H1 (cell line): ENCODE results near the gene NSUN2. TPM values are rescaled to one million over a fixed set of nuclear protein-coding genes. Genes with fewer than 3 reads are reported as not detected.

Source experiments
- CTCF ChIA-PET: fragments of 300-600 bp; sonication (Branson Sonifier 250); formaldehyde crosslinking; loops from one replicate; lab custom pipeline; 2021; ENCODE audit not compliant: partially characterized antibody; lab: Charles Lee
- POLR2A ChIA-PET: fragments of 300-600 bp; sonication (Branson Sonifier 250); formaldehyde crosslinking; loops from one replicate; lab custom pipeline; 2021; ENCODE audit warnings: inconsistent platforms; ENCODE audit not compliant: partially characterized antibody; lab: Charles Lee
- DNase-seq, 2 experiments: peaks; one replicate each; pipeline versions ENCODE4 v3.0.0 to v3.0.0-alpha.2; 2010 to 2022; ENCODE audit warnings: low spot score in 2 of 2, low read depth in 1 of 2, mixed read lengths in 1 of 2
- FAIRE-seq: peaks from 2 replicates; lab custom pipeline; 2011; peaks lifted over from hg19 to GRCh38; lab: Jason Lieb, UNC
- H2AFZ ChIP-seq: 2 replicates; pipeline ENCODE4 v1.8.1; 2012; ENCODE audit warnings: low read length, inconsistent platforms
- H2AK5ac ChIP-seq: 2 replicates; pipeline ENCODE4 v1.6.1; 2013; ENCODE audit warnings: low read depth, low read length
- H2BK120ac ChIP-seq: replicated peaks from 2 replicates; pipeline ENCODE3; 2013; ENCODE audit warnings: low read depth, low read length, inconsistent platforms
- H2BK12ac ChIP-seq: 2 replicates; pipeline ENCODE4 v1.6.1; 2013; ENCODE audit warnings: low read depth, low read length
- H2BK15ac ChIP-seq: 2 replicates; pipeline ENCODE4 v1.6.1; 2013; ENCODE audit warnings: low read length
- H2BK20ac ChIP-seq: 2 replicates; pipeline ENCODE4 v1.6.1; 2013; ENCODE audit warnings: low read length
- H2BK5ac ChIP-seq: 2 replicates; pipeline ENCODE4 v1.6.1; 2013; ENCODE audit warnings: low read depth, low read length
- H3K14ac ChIP-seq: 2 replicates; pipeline ENCODE4 v1.6.1; 2013; ENCODE audit warnings: inconsistent platforms; ENCODE audit not compliant: insufficient read length
- H3K18ac ChIP-seq: 2 replicates; pipeline ENCODE4 v1.6.1; 2013; ENCODE audit warnings: low read length; ENCODE audit errors: extremely low read depth
- H3K23ac ChIP-seq: 2 replicates; pipeline ENCODE4 v1.6.1; 2013; ENCODE audit warnings: inconsistent platforms; ENCODE audit not compliant: insufficient read length
- H3K23me2 ChIP-seq: 2 replicates; pipeline ENCODE4 v1.6.1; 2013; ENCODE audit warnings: low read depth, low read length
- H3K27ac ChIP-seq: 2 replicates; pipeline ENCODE4 v1.6.1; 2011; ENCODE audit warnings: low read depth, low read length, inconsistent platforms
- H3K27me3 ChIP-seq, 4 experiments: replicated peaks in 1 of 4; 1 replicate in 1 of 4; 2 replicates in 3 of 4; pipeline versions ENCODE4 v1.6.1 to v1.8.1; 2011 to 2013; ENCODE audit warnings: low read length in 3 of 4, mild to moderate bottlenecking in 3 of 4, inconsistent platforms in 2 of 4, mixed read lengths in 2 of 4, moderate library complexity in 1 of 4; ENCODE audit not compliant: control insufficient read depth in 3 of 4, insufficient read depth in 3 of 4; ENCODE audit errors: extremely low read depth in 1 of 4
- H3K36me3 ChIP-seq, 4 experiments: 2 replicates each; pipeline versions ENCODE4 v1.6.1 to v1.8.1; 2011 to 2013; ENCODE audit warnings: mild to moderate bottlenecking in 4 of 4, low read length in 3 of 4, moderate library complexity in 2 of 4, control low read depth in 1 of 4, inconsistent platforms in 1 of 4; ENCODE audit not compliant: insufficient read depth in 4 of 4, control insufficient read depth in 2 of 4
- H3K4ac ChIP-seq: replicated peaks from 2 replicates; pipeline ENCODE3; 2013; ENCODE audit warnings: low read length, low read depth, mixed read lengths, inconsistent platforms; ENCODE audit not compliant: insufficient read length
- H3K4me1 ChIP-seq, 4 experiments: replicated peaks in 1 of 4; 1 replicate in 1 of 4; 2 replicates in 3 of 4; pipeline versions ENCODE4 v1.6.1 to v1.8.1; 2011 to 2013; ENCODE audit warnings: low read length in 3 of 4, inconsistent platforms in 2 of 4, mixed read lengths in 1 of 4; ENCODE audit not compliant: insufficient read depth in 4 of 4, control insufficient read depth in 3 of 4
- H3K4me2 ChIP-seq, 2 experiments: 2 replicates each; pipeline versions ENCODE4 v1.6.1 to v1.8.1; 2011 to 2013; ENCODE audit warnings: low read depth in 2 of 2, low read length in 2 of 2, control low read depth in 1 of 2, inconsistent platforms in 1 of 2, mild to moderate bottlenecking in 1 of 2; ENCODE audit not compliant: insufficient read depth in 1 of 2
- H3K4me3 ChIP-seq, 4 experiments: fragments of 200-600, 300-600 bp in 1 of 4; sonication (generic), shearing (Covaris generic), sonication (Bioruptor Twin) in 1 of 4; 2 replicates each; pipeline versions ENCODE4 v1.5.1 to v1.8.1; 2011 to 2016; ENCODE audit warnings: low read length in 4 of 4, low read depth in 3 of 4, control low read depth in 2 of 4, inconsistent platforms in 2 of 4, mild to moderate bottlenecking in 2 of 4, mixed read lengths in 1 of 4, moderate library complexity in 1 of 4; ENCODE audit not compliant: insufficient read depth in 2 of 4; ENCODE audit errors: extremely low read depth in 1 of 4
- H3K56ac ChIP-seq: replicated peaks from 2 replicates; pipeline ENCODE3; 2013; ENCODE audit warnings: low read depth, mild to moderate bottlenecking, mixed read lengths, low read length, inconsistent platforms; ENCODE audit not compliant: insufficient read length
- H3K79me1 ChIP-seq: 2 replicates; pipeline ENCODE4 v1.6.1; 2013; ENCODE audit warnings: low read depth, low read length, control low read depth
- H3K79me2 ChIP-seq, 2 experiments: 2 replicates each; pipeline versions ENCODE4 v1.6.1 to v1.8.1; 2012 to 2013; ENCODE audit warnings: low read length in 2 of 2, mild to moderate bottlenecking in 2 of 2, inconsistent platforms in 1 of 2; ENCODE audit not compliant: insufficient read depth in 2 of 2, control insufficient read depth in 1 of 2
- H3K9ac ChIP-seq, 4 experiments: replicated peaks in 1 of 4; 1 replicate in 1 of 4; 2 replicates in 3 of 4; pipeline versions ENCODE4 v1.6.1 to v1.8.1; 2011 to 2013; ENCODE audit warnings: low read depth in 3 of 4, low read length in 3 of 4, control low read depth in 2 of 4, mild to moderate bottlenecking in 2 of 4, moderate library complexity in 2 of 4, inconsistent platforms in 1 of 4; ENCODE audit errors: extremely low read depth in 1 of 4
- H3K9me3 ChIP-seq, 2 experiments: 2 replicates each; pipeline versions ENCODE4 v1.6.1 to v1.8.1; 2012 to 2013; ENCODE audit warnings: mild to moderate bottlenecking in 2 of 2, moderate library complexity in 2 of 2, control low read depth in 1 of 2, inconsistent platforms in 1 of 2, low read depth in 1 of 2, low read length in 1 of 2, mixed read lengths in 1 of 2; ENCODE audit not compliant: insufficient read depth in 2 of 2
- H4K20me1 ChIP-seq, 2 experiments: replicated peaks in 1 of 2; 2 replicates each; pipeline versions ENCODE3 to v1.8.1; 2011 to 2013; ENCODE audit warnings: inconsistent platforms in 2 of 2, low read length in 2 of 2, mild to moderate bottlenecking in 1 of 2; ENCODE audit not compliant: insufficient read depth in 2 of 2, control insufficient read depth in 1 of 2
- H4K5ac ChIP-seq: 2 replicates; pipeline ENCODE4 v1.6.1; 2013; ENCODE audit warnings: low read length, low read depth, mixed read lengths, inconsistent platforms; ENCODE audit not compliant: insufficient read length
- H4K8ac ChIP-seq: 2 replicates; pipeline ENCODE4 v1.8.0; 2013; ENCODE audit warnings: mild to moderate bottlenecking, moderate library complexity, low read length, inconsistent platforms; ENCODE audit not compliant: insufficient read depth; ENCODE audit errors: extremely low read depth
- H4K91ac ChIP-seq: replicated peaks from 2 replicates; pipeline ENCODE3; 2013; ENCODE audit warnings: low read length, mixed read lengths, inconsistent platforms; ENCODE audit not compliant: insufficient read length
- CREB1 ChIP-seq: IDR thresholded peaks from 2 replicates; pipeline ENCODE4 v1.6.1; 2012; ENCODE audit warnings: inconsistent platforms
- CTBP2 ChIP-seq: IDR thresholded peaks from 2 replicates; pipeline ENCODE4 v1.7.0; 2011; ENCODE audit warnings: borderline replicate concordance, mild to moderate bottlenecking, moderate library complexity, mixed read lengths, low read length; ENCODE audit not compliant: insufficient read depth, insufficient read length
- EZH2 ChIP-seq: fragments of 200-600 bp; sonication (generic); IDR thresholded peaks from 2 replicates; pipeline ENCODE4 v1.7.1; 2012; ENCODE audit warnings: low read depth, mild to moderate bottlenecking, moderate library complexity, low read length, inconsistent platforms; ENCODE audit not compliant: severe bottlenecking
- FOSL1 ChIP-seq: IDR thresholded peaks from 2 replicates; pipeline ENCODE4 v1.6.1; 2011; ENCODE audit warnings: mild to moderate bottlenecking, low read depth, low read length, moderate library complexity; ENCODE audit not compliant: insufficient read depth
- HDAC2 ChIP-seq, 2 experiments: fragments of 300-600 bp in 1 of 2; sonication (generic) in 1 of 2; IDR thresholded peaks; 2 replicates each; pipeline ENCODE4 v1.6.1; 2011 to 2012; ENCODE audit warnings: low read depth in 2 of 2, low read length in 2 of 2, mild to moderate bottlenecking in 2 of 2, moderate library complexity in 2 of 2, borderline replicate concordance in 1 of 2, inconsistent platforms in 1 of 2
- KDM4A ChIP-seq: IDR thresholded peaks from one replicate; pipeline ENCODE4 v1.7.1; 2012; ENCODE audit warnings: low read depth, mild to moderate bottlenecking, moderate library complexity, low read length, inconsistent platforms; ENCODE audit not compliant: severe bottlenecking
- KDM5A ChIP-seq: fragments of 200-600 bp; IDR thresholded peaks from 2 replicates; pipeline ENCODE4 v1.7.1; 2012; ENCODE audit warnings: mild to moderate bottlenecking, low read length, inconsistent platforms, mixed read lengths
- NANOG ChIP-seq: IDR thresholded peaks from 2 replicates; pipeline ENCODE4 v1.6.1; 2011; ENCODE audit warnings: low read length, low read depth, mild to moderate bottlenecking, inconsistent platforms; ENCODE audit not compliant: insufficient read depth, poor library complexity, severe bottlenecking
- NRF1 ChIP-seq: IDR thresholded peaks from 2 replicates; pipeline ENCODE4 v1.6.1; 2011; ENCODE audit warnings: mild to moderate bottlenecking, low read depth, low read length, improper control_type of control experiment
- POLR2A ChIP-seq, 2 experiments: IDR thresholded peaks; 1 replicate in 1 of 2; 2 replicates in 1 of 2; pipeline ENCODE4 v1.6.1; 2011; ENCODE audit warnings: low read depth in 2 of 2, low read length in 2 of 2, mild to moderate bottlenecking in 2 of 2; ENCODE audit errors: control extremely low read depth in 1 of 2
- SIN3A ChIP-seq, 2 experiments: IDR thresholded peaks in 1 of 2; conservative IDR thresholded peaks in 1 of 2; 2 replicates each; pipeline ENCODE4 v1.6.1; 2011 to 2012; ENCODE audit warnings: low read length in 2 of 2, improper control_type of control experiment in 1 of 2, low read depth in 1 of 2, mild to moderate bottlenecking in 1 of 2
- SP1 ChIP-seq: IDR thresholded peaks from 2 replicates; pipeline ENCODE4 v1.6.1; 2011; ENCODE audit warnings: low read depth, low read length
- SP2 ChIP-seq: IDR thresholded peaks from 2 replicates; pipeline ENCODE4 v1.6.1; 2012; ENCODE audit warnings: mild to moderate bottlenecking, low read length, inconsistent platforms
- TBP ChIP-seq: IDR thresholded peaks from 2 replicates; pipeline ENCODE4 v1.6.1; 2011; ENCODE audit warnings: low read depth, low read length, improper control_type of control experiment
- WGBS, 2 experiments: shearing (Covaris generic) in 1 of 2; methylation state at CpG; one replicate each; pipeline versions ENCODE4 v1.1.6 to v1.1.7; 2013 to 2015; ENCODE audit warnings: low lambda C conversion rate in 2 of 2, mixed read lengths in 2 of 2, inconsistent platforms in 1 of 2, low coverage in 1 of 2, missing lambda C conversion rate in 1 of 2; ENCODE audit not compliant: insufficient replicate concordance in 2 of 2, insufficient coverage in 1 of 2, insufficient read length in 1 of 2; ENCODE audit errors: extremely low coverage in 1 of 2, missing lambda C conversion rate in 1 of 2; 5-methylcytosine and 5-hydroxymethylcytosine counted together
- polyA plus RNA-seq, 7 experiments: library from polyadenylated mRNA; depleted of rRNA in 3 of 7; stranded (reverse) in 5 of 7; unstranded in 2 of 7; fragments of >200 nt in 5 of 7; fragments of 200-250 nt in 2 of 7; gene quantifications; 1 replicate in 5 of 7; 2 replicates in 1 of 7; 4 replicates in 1 of 7; pipeline versions ENCODE4 v1.2.1 to v1.2.3, GENCODE V29; 2011 to 2013; ENCODE audit warnings: missing spikeins in 2 of 7, mixed read lengths in 2 of 7
- total RNA-seq: library from RNA; stranded (reverse); fragmentation: NEBNext Ultra II Directional; extraction: Animal tissue kit (Norgen Biotek cat#: 25700); gene quantifications from 2 replicates; pipeline ENCODE4 v1.2.1, GENCODE V29; 2021

NSUN2 gene
- total and polyA plus RNA-seq, 2 of the 8 experiments (the other 6 are each of a cell fraction or from before 2014, with no cell fraction given) = 47.3 to 94.7 TPM

DNA sequence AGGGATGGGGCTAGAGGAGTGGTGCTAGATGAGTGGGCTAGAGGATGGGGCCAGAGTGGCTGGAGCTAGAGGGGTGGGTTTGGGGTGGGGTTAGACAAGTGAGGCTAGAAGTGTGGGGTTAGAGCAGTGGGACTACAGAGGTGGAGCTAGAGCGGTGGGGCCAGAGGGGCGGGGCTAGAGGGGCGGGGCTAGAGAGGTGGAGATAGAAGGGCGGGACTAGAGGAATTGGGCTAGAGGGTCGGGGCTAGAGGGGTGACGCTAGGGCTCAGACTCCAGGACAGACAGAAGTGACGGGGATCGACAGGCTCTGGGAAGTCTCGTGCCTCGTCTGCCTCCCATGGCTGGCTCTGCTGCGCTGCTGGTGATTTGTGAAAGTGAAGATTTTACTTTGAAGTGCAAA is 49.4 kb upstream of the NSUN2 start:
- H3K14ac ChIP-seq = no peak overlapping the region
- H3K56ac ChIP-seq = no peak overlapping the region
- H2BK120ac ChIP-seq = no peak overlapping the region
- no peaks in the 10 kb centered on the region; the same call in 1 of the 2 replicates for H3K79me1 ChIP-seq
- H4K20me1 ChIP-seq = peaks cover 0 to 2% of the 10 kb centered on the region in 2 experiments
- H3K4ac ChIP-seq = no peak overlapping the region
- H3K79me2 ChIP-seq = no peaks in the 10 kb centered on the region
- no peak overlapping the region for H3K23ac ChIP-seq
- WGBS, 2 experiments = 65% methylated on average over 10 of the region's 11 CpGs; no CpG with 5 or more reads in 1 of the 2 experiments
- FAIRE-seq (no peak), DNase-seq (no peak)
- POLR2A ChIA-PET = interaction anchor here (0.6 to 1.5 kb wide), 3 partner anchors 9 to 67 kb away, joined by 3 to 6 read pairs (median 5); partner anchors contain the start of genes NSUN2 and SRD5A1
- H4K8ac ChIP-seq = no peak overlapping the region
- no peaks in the 10 kb centered on the region for H3K4me1 ChIP-seq
- no peak overlapping the region for H2BK12ac ChIP-seq
- H2AFZ ChIP-seq = no peak overlapping the region
- CTCF ChIA-PET = interaction anchor here (0.8 kb wide), 1 partner anchor 12 kb away, joined by 3 read pairs; no protein-coding TSS in a partner anchor
- H3K23me2 ChIP-seq = peaks cover 5% of the 10 kb centered on the region
- no peak overlapping the region for H4K5ac ChIP-seq
- no peak overlapping the region for H2AK5ac ChIP-seq
- H2BK15ac ChIP-seq = no peak overlapping the region
- H2BK20ac ChIP-seq = no peak overlapping the region
- H3K4me2 ChIP-seq = no peak overlapping the region
- H3K36me3 ChIP-seq = no peaks in the 10 kb centered on the region
- no peak overlapping the region for H2BK5ac ChIP-seq
- no peak overlapping the region for H3K9ac ChIP-seq
- H3K27ac ChIP-seq = no peak overlapping the region
- H3K18ac ChIP-seq = no peak overlapping the region
- H3K27me3 ChIP-seq = no peaks in the 10 kb centered on the region; a peak in 1 of 7 replicates
- H3K9me3 ChIP-seq = peaks cover 0 to 3% of the 10 kb centered on the region in 2 experiments; a peak in 1 of 4 replicates
- H3K4me3 ChIP-seq = no peak overlapping the region
- no peak overlapping the region for H4K91ac ChIP-seq
- no peak for TF ChIP-seq CREB1
- TF ChIP-seq EZH2 = no peak
- no peak for TF ChIP-seq SP2
- TF ChIP-seq POLR2A (IDR thresholded peaks at IDR 0.05; ENCODE audit: control extremely low read depth in 1 of 2, low read depth in 2 of 2, low read length in 2 of 2) = no peak
- TF ChIP-seq SIN3A (conservative IDR thresholded peaks at IDR 0.05 in 1 of 2, IDR thresholded peaks at IDR 0.05 in 1 of 2; ENCODE audit: low read depth in 1 of 2, low read length in 2 of 2) = no peak
- no peak for TF ChIP-seq SP1
- TF ChIP-seq HDAC2 (IDR thresholded peaks at IDR 0.05; ENCODE audit: borderline replicate concordance in 1 of 2, low read depth in 2 of 2, low read length in 2 of 2) = no peak
- TF ChIP-seq KDM4A = no peak
- no peak for TF ChIP-seq FOSL1
- TF ChIP-seq NRF1 = no peak
- no peak for TF ChIP-seq CTBP2
- no peak for TF ChIP-seq TBP
- TF ChIP-seq NANOG = no peak
- no peak for TF ChIP-seq KDM5A
